DMS153 treated with DMSO at 0.1 percent for 48 hours (cell line): ENCODE results near the gene PHKG1.
"Not testable (repeated sequence)": the region's sequence is repeated elsewhere in the genome, so short reads cannot be mapped to it uniquely, and the experiment has no call there.

Source experiments
- DNase-seq: peaks from one replicate; lab custom pipeline; 2025; ENCODE audit not compliant: unreplicated experiment; lab: John Stamatoyannopoulos, UW

The PHKG1 gene

DNA sequence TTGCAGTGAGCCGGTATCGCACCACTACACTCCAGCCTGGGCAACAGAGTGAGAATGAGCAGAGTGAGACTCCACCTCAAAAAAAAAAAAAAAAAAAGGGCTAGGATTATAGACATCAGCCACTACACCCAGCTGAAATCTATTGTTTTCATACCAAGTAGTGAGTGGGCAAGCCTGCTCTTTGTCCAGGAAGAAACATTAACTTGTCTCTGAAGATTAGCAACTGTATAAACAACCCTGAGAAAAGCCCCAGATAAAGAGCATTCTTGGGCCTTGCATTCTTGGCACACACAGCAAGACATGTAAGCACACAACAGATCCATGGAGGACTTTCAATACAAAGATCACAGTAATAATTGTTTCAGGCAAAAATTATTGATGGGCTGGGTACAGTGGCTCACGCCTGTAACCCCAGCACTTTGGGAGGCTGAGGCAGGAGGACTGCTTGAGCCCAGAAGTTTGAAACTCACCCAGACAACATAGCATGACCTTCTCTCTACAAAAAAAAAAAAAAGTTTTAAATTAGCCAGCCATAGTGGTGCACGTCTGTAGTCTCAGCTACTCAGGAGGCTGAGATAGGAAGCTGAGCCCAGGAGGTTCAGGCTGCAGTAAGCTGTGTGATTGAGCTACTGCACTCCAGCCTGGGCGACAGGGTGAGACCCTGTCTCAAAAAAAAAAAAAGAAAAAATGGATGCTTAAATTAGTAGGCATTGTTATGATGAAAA, 45.9 kb downstream of the PHKG1 start:
- no peak for DNase-seq

DNA sequence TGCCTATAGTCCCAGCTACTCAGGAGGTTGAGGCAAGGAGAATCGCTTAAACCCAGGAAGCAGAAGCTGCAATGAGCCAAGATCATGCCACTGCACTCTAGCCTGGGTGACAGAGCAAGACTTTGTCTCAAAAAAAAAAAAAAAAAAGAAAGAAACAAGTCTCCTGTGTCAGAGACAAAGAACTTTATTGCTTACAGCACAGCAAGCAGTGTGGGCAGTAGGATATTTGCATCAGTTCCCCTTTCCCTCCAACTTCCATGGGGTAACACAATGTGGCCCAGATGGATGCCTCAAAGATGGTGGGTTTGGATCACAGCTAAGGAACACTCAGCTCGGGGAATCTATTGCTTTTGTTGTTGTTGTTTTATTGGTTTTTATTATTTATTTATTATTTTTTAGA, 47.0 kb downstream of the PHKG1 start:
- DNase-seq = not testable (repeated sequence)

DNA sequence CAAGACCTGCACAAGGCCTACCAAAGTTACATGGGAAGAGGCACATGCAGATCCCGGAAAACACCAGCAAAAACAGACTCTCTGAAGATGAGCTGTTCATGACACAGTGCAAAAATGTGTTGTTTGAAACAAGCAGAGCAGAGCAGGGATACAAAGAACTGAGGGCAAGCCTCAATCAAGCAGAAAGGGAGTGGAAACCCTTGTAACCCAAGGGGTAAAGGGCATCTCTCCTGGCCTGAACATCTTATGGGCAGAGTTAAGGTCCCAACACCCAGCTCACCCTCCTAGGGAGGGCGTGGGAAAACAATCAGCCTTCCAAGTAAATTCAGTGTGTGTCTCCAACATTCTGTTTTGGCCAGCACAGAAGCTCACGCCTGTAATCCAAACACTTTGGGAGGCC, 52.0 kb downstream of the PHKG1 start:
- no peak for DNase-seq

DNA sequence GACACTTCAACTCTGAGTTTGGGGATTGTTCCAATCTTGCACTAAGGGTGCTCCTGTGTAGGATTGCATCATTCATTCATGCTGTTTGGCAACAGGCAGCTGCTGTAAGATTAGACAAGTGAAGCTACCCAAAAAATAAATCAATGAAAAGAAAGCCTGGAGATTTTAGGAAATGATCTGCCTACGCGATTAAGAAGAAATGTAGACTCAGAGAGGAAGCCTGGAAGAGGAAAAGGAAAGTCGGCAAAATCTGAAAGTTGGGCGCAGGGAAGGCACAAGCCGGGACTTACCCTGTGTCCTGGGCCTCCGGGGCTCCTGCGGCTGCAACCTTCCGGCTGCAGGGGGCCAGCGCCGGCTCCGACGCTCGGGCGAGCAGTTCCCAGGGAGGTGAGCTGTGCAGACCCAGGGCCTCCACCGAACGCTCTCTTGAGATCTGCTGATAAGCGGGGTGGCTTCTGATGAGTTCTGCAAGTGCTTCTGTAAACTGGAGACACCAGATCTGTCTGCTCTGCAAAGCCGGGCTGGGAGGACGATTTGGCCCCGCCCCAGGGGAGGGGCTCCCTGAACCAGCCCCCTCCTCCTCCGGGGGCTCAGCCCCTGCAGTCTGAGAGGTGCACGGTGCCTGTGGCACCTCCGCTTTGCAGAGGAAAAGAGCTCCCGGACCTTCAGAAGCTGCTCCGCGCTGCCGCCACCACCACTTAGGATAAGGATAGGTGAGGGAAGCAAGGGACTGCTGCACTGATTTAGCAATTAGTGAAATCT, 58.9 kb downstream of the PHKG1 start:
- peak; percentile 79 for DNase-seq

DNA sequence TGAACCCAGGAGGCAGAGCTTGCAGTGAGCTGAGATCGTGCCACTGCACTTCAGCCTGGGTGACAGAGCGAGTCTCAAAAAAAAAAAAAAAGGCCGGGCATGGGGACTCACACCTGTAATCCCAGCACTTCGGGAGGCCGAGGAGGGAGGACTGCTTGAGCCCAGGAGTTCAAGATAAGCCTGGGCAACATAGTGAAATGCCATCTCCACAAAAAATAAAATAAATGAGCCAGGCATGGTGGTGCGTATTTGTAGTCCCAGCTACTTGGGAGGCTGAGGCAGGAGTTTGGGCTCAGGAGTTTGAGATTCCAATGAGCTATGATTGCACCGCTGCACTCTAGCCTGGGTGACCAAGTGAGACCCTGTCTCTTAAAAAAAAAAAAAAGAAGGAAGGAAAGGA, 60.2 kb downstream of the PHKG1 start:
- DNase-seq = not testable (repeated sequence)

DNA sequence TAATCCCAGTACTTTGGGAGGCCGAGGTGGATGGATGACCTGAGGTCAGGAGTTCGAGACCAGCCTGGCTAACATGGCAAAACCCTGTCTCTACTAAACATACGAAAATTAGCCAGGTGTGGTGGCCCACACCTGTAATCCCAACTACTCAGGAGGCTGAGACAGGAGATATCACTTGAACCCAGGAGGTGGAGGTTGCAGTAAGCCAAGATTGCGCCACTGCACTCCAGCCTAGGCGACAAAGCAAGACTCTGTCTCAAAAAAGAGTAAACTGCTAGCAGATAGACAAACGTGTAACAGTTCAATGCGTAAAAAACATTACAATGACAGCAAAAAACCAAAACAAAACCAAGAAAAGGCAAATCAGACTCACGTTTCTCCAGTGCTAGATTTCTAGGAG, 61.2 kb downstream of the PHKG1 start:
- DNase-seq = not testable (repeated sequence)

DNA sequence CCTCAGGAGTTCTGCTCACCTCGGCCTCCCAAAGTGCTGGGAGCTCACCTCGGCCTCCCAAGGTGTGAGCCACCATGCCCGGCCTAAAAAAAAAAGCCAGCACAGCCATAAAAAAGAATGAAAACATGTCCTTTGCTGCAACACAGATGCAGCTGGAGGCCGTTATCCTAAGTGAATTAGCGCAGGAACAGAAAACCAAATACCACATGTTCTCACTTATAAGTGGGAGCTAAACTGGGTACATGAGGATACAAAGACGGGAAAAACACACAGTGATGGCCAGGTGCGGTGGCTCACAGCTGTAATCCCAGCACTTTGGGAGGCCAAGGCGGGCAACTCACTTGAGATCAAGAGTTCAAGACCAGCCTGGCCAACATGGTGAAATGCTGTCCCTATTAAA, 62.4 kb downstream of the PHKG1 start:
- DNase-seq = no peak
